WERI-Rb-1 (cell line): ENCODE measurements around the gene SIRPB1.
"Not testable (repeated sequence)": the region's sequence is repeated elsewhere in the genome, so short reads cannot be mapped to it uniquely, and the experiment has no call there.

ENCODE experiments used
- DNase-seq: peaks from one replicate; pipeline ENCODE4 v3.0.0-alpha.2; 2020
- H3K27ac ChIP-seq: fragments of 250-450 bp; sonication (Bioruptor Pico); 2 replicates; pipeline ENCODE4 v1.5.1; 2020; ENCODE audit warnings: mild to moderate bottlenecking, moderate library complexity
- H3K27me3 ChIP-seq: fragments of 250-450 bp; sonication (Bioruptor Pico); 2 replicates; pipeline ENCODE4 v1.5.1; 2021; ENCODE audit warnings: mild to moderate bottlenecking, low read depth, moderate library complexity; ENCODE audit not compliant: insufficient read depth, severe bottlenecking
- H3K36me3 ChIP-seq: fragments of 250-450 bp; sonication (Bioruptor Pico); 2 replicates; pipeline ENCODE4 v1.5.1; 2020; ENCODE audit warnings: mild to moderate bottlenecking, moderate library complexity
- H3K4me3 ChIP-seq: 2 replicates; pipeline ENCODE4 v1.5.1; 2011; ENCODE audit warnings: low read depth, mild to moderate bottlenecking, control low read depth, low read length
- H3K9me3 ChIP-seq: fragments of 250-450 bp; sonication (Bioruptor Pico); 2 replicates; pipeline ENCODE4 v1.5.1; 2021; ENCODE audit warnings: mild to moderate bottlenecking, moderate library complexity; ENCODE audit not compliant: severe bottlenecking
- CTCF ChIP-seq: IDR thresholded peaks from 2 replicates; pipeline ENCODE4 v1.5.1; 2011; ENCODE audit warnings: low read depth, mild to moderate bottlenecking, control low read depth, inconsistent platforms, low read length

The SIRPB1 gene

GRCh38 chr20:1587781-1588532 lies 31.9 kb downstream of the SIRPB1 start:
- no peak for DNase-seq
- H3K27me3 ChIP-seq: no peaks in the 10 kb centered on the region
- H3K4me3 ChIP-seq: no peak overlapping the region
- no peaks in the 10 kb centered on the region for H3K36me3 ChIP-seq
- TF ChIP-seq CTCF: no peak
- H3K9me3 ChIP-seq: no peaks in the 10 kb centered on the region
- no peak overlapping the region for H3K27ac ChIP-seq

GRCh38 chr20:1579488-1579887 lies 40.3 kb downstream of the SIRPB1 start:
- Histone ChIP-seq H3K36me3 (no peaks in the 10 kb centered on the region), H3K27me3 (peaks cover 13% of the 10 kb centered on the region), H3K27ac (no peak overlapping the region), H3K4me3 (no peak overlapping the region), H3K9me3 (no peaks in the 10 kb centered on the region)
- no peak for DNase-seq
- TF ChIP-seq CTCF: no peak

- H3K27ac ChIP-seq: no peak overlapping the region
- H3K27me3 ChIP-seq: peaks cover 13% of the 10 kb centered on the region
- no peak overlapping the region for H3K4me3 ChIP-seq
- no peaks in the 10 kb centered on the region for H3K36me3 ChIP-seq
- no peak for DNase-seq
- no peaks in the 10 kb centered on the region for H3K9me3 ChIP-seq
- TF ChIP-seq CTCF: no peak
Observed at GRCh38 chr20:1577906-1578305, 41.9 kb downstream of the SIRPB1 start.

- H3K36me3 ChIP-seq, H3K27ac ChIP-seq, H3K4me3 ChIP-seq, H3K9me3 ChIP-seq, DNase-seq: not testable (repeated sequence)
- peaks cover 13% of the 10 kb centered on the region for H3K27me3 ChIP-seq
Observed at GRCh38 chr20:1577313-1577712, 42.5 kb downstream of the SIRPB1 start.

GRCh38 chr20:1576641-1577040 lies 43.2 kb downstream of the SIRPB1 start:
- no peak for TF ChIP-seq CTCF
- no peak overlapping the region for H3K4me3 ChIP-seq
- peaks cover 13% of the 10 kb centered on the region for H3K27me3 ChIP-seq
- H3K9me3 ChIP-seq: no peaks in the 10 kb centered on the region
- H3K27ac ChIP-seq: no peak overlapping the region
- DNase-seq: no peak
- no peaks in the 10 kb centered on the region for H3K36me3 ChIP-seq

- not testable (repeated sequence) for DNase-seq, H3K9me3 ChIP-seq, H3K27ac ChIP-seq, H3K36me3 ChIP-seq, H3K4me3 ChIP-seq
- peaks cover 19% of the 10 kb centered on the region for H3K27me3 ChIP-seq
Observed at GRCh38 chr20:1576003-1576402, 43.8 kb downstream of the SIRPB1 start.

- H3K36me3 ChIP-seq, H3K4me3 ChIP-seq, H3K27ac ChIP-seq, H3K9me3 ChIP-seq, DNase-seq: not testable (repeated sequence)
- peaks cover 46% of the 10 kb centered on the region for H3K27me3 ChIP-seq
Observed at GRCh38 chr20:1571583-1571982, 48.2 kb downstream of the SIRPB1 start.
